PC-9 (cell line): ENCODE measurements around the gene CPA4. TPM values are rescaled to one million over a fixed set of nuclear protein-coding genes. Genes with fewer than 3 reads are reported as not detected.

Experiments
- BruUV-seq: library from RNA; stranded (reverse); fragments of 400-500 nt; replicated peaks from 2 replicates; lab custom pipeline; 2021; lab: Mats Ljungman, UMichigan
- CTCF ChIA-PET: fragments of 300-600 bp; sonication (Branson Sonifier 250); formaldehyde crosslinking; loops from one replicate; lab custom pipeline; 2022; ENCODE audit warnings: antibody characterized with exemption; lab: Charles Lee
- POLR2A ChIA-PET: fragments of 300-600 bp; sonication (Branson Sonifier 250); formaldehyde crosslinking; loops from one replicate; lab custom pipeline; 2022; ENCODE audit warnings: antibody characterized with exemption; ENCODE audit not compliant: unreplicated experiment; lab: Charles Lee
- DNase-seq, 2 experiments: peaks; one replicate each; pipeline versions ENCODE4 v3.0.0 to v3.0.0-alpha.2; 2015 to 2022; ENCODE audit warnings: mixed read lengths in 1 of 2
- H2AFZ ChIP-seq: fragments of 200-600 bp; sonication (generic); 2 replicates; pipeline ENCODE4 v1.8.1; 2017; ENCODE audit warnings: antibody characterized with exemption
- H3F3A ChIP-seq: fragments of 200-600 bp; sonication (generic); 2 replicates; pipeline ENCODE4 v1.8.1; 2017; ENCODE audit warnings: antibody characterized with exemption, mild to moderate bottlenecking, low read depth; ENCODE audit not compliant: insufficient read depth
- H3K27ac ChIP-seq: fragments of 200-600 bp; sonication (generic); 2 replicates; pipeline ENCODE4 v1.6.1; 2016; ENCODE audit warnings: mixed run types
- H3K27me3 ChIP-seq: fragments of 200-600 bp; sonication (generic); 2 replicates; pipeline ENCODE4 v1.6.1; 2016; ENCODE audit warnings: low read depth, mixed run types; ENCODE audit not compliant: insufficient read depth
- H3K36me3 ChIP-seq: fragments of 200-600 bp; sonication (generic); 2 replicates; pipeline ENCODE4 v1.6.1; 2016; ENCODE audit warnings: low read depth, mixed run types
- H3K4me1 ChIP-seq: fragments of 200-600 bp; sonication (generic); replicated peaks from 2 replicates; pipeline ENCODE4 v1.6.1; 2016; ENCODE audit warnings: mixed run types; ENCODE audit not compliant: insufficient read depth
- H3K4me2 ChIP-seq: fragments of 200-600 bp; sonication (generic); 2 replicates; pipeline ENCODE4 v1.6.1; 2017; ENCODE audit warnings: mixed run types
- H3K4me3 ChIP-seq: fragments of 200-600 bp; sonication (generic); 2 replicates; pipeline ENCODE4 v1.6.1; 2016; ENCODE audit warnings: mixed run types
- H3K79me2 ChIP-seq: fragments of 200-600 bp; sonication (generic); 2 replicates; pipeline ENCODE4 v1.6.1; 2017; ENCODE audit warnings: low read depth, mixed run types
- H3K9me2 ChIP-seq: fragments of 200-600 bp; sonication (generic); 2 replicates; pipeline ENCODE4 v1.8.1; 2017; ENCODE audit warnings: mild to moderate bottlenecking; ENCODE audit not compliant: insufficient read depth
- H3K9me3 ChIP-seq: fragments of 200-600 bp; sonication (generic); 2 replicates; pipeline ENCODE4 v1.8.1; 2016; ENCODE audit warnings: low read depth; ENCODE audit not compliant: insufficient read depth
- H4K20me1 ChIP-seq: fragments of 200-600 bp; sonication (generic); 2 replicates; pipeline ENCODE4 v1.8.1; 2017; ENCODE audit not compliant: insufficient read depth
- CTCF ChIP-seq: fragments of 200-600 bp; sonication (generic); conservative IDR thresholded peaks from 2 replicates; pipeline ENCODE4 v1.6.1; 2017; ENCODE audit warnings: mixed run types, antibody characterized with exemption, mild to moderate bottlenecking, moderate library complexity
- EZH2 ChIP-seq: fragments of 200-600 bp; sonication (generic); IDR thresholded peaks from 2 replicates; pipeline ENCODE4 v1.8.0; 2017; ENCODE audit warnings: antibody characterized with exemption, low read depth
- intact Hi-C: fragments of 100-400 bp; cut with micrococcal nuclease; formaldehyde crosslinking; loops from one replicate; pipeline ENCODE4 v1.10.0; 2022; ENCODE audit not compliant: unreplicated experiment
- total RNA-seq: library from RNA; stranded (reverse); gene quantifications from 2 replicates; pipeline ENCODE4 v1.2.3, GENCODE V29; 2021

The CPA4 gene
- total RNA-seq, 1 experiment from 2014 or later: 9.8 TPM

- DNase-seq: peak in 1 of 2 experiments; percentile 40
- Histone ChIP-seq H3K27ac (no peak overlapping the region), H3K4me3 (no peak overlapping the region), H3F3A (peaks cover 20% of the 10 kb centered on the region; the same call in 1 of the 2 replicates), H3K4me2 (no peak overlapping the region), H3K9me3 (no peaks in the 10 kb centered on the region), H3K27me3 (no peaks in the 10 kb centered on the region), H3K9me2 (no peaks in the 10 kb centered on the region), H4K20me1 (no peaks in the 10 kb centered on the region), H3K4me1 (peaks cover 48% of the 10 kb centered on the region), H3K36me3 (no peaks in the 10 kb centered on the region), H2AFZ (no peak overlapping the region), H3K79me2 (no peaks in the 10 kb centered on the region)
- ChIA-PET CTCF (no interaction called here), POLR2A (no interaction called here)
- intact Hi-C loops: no loop called here
- BruUV-seq: no TSS peak
- TF ChIP-seq CTCF (no peak), EZH2 (no peak)
Measured at GRCh38 chr7:130365511-130366441, 72.8 kb downstream of the CPA4 start.

GRCh38 chr7:130366564-130366963, 73.6 kb downstream of the CPA4 start:
- H3K9me3 ChIP-seq: no peaks in the 10 kb centered on the region
- intact Hi-C loops: no loop called here
- no peak for TF ChIP-seq EZH2
- no peak for TF ChIP-seq CTCF
- POLR2A ChIA-PET: no interaction called here
- peaks cover 20% of the 10 kb centered on the region; the same call in 1 of the 2 replicates for H3F3A ChIP-seq
- peaks cover 48% of the 10 kb centered on the region for H3K4me1 ChIP-seq
- no peaks in the 10 kb centered on the region for H3K36me3 ChIP-seq
- no peak overlapping the region for H3K27ac ChIP-seq
- H3K4me2 ChIP-seq: no peak overlapping the region
- H2AFZ ChIP-seq: no peak overlapping the region
- no peaks in the 10 kb centered on the region for H3K27me3 ChIP-seq
- no peak for DNase-seq
- no peaks in the 10 kb centered on the region for H4K20me1 ChIP-seq
- H3K79me2 ChIP-seq: no peaks in the 10 kb centered on the region
- CTCF ChIA-PET: no interaction called here
- H3K9me2 ChIP-seq: no peaks in the 10 kb centered on the region
- no peak overlapping the region for H3K4me3 ChIP-seq
- BruUV-seq: no TSS peak

GRCh38 chr7:130367088-130367755, 74.3 kb downstream of the CPA4 start:
- TF ChIP-seq EZH2 (no peak), CTCF (no peak)
- H3K9me2 ChIP-seq: no peaks in the 10 kb centered on the region
- H3K79me2 ChIP-seq: no peaks in the 10 kb centered on the region
- H2AFZ ChIP-seq: no peak overlapping the region
- DNase-seq: no peak
- no peak overlapping the region for H3K4me3 ChIP-seq
- H3F3A ChIP-seq: peaks cover 20% of the 10 kb centered on the region; the same call in 1 of the 2 replicates
- intact Hi-C loops: no loop called here
- no peaks in the 10 kb centered on the region for H4K20me1 ChIP-seq
- ChIA-PET CTCF (no interaction called here), POLR2A (no interaction called here)
- H3K27ac ChIP-seq: no peak overlapping the region
- no peaks in the 10 kb centered on the region for H3K27me3 ChIP-seq
- BruUV-seq: no TSS peak
- no peak overlapping the region for H3K4me2 ChIP-seq
- peaks cover 48% of the 10 kb centered on the region for H3K4me1 ChIP-seq
- no peaks in the 10 kb centered on the region for H3K36me3 ChIP-seq
- no peaks in the 10 kb centered on the region for H3K9me3 ChIP-seq
